ENCODE data around the gene TNFRSF13B. TPM values are rescaled to one million over a fixed set of nuclear protein-coding genes. Genes with fewer than 3 reads are reported as not detected.

TNFRSF13B gene
- total and polyA plus RNA-seq, 10 of the 15 experiments (the other 5 are each of a cell fraction or from before 2014, with no cell fraction given): 15.5 to 231 (median 119) TPM

DNA sequence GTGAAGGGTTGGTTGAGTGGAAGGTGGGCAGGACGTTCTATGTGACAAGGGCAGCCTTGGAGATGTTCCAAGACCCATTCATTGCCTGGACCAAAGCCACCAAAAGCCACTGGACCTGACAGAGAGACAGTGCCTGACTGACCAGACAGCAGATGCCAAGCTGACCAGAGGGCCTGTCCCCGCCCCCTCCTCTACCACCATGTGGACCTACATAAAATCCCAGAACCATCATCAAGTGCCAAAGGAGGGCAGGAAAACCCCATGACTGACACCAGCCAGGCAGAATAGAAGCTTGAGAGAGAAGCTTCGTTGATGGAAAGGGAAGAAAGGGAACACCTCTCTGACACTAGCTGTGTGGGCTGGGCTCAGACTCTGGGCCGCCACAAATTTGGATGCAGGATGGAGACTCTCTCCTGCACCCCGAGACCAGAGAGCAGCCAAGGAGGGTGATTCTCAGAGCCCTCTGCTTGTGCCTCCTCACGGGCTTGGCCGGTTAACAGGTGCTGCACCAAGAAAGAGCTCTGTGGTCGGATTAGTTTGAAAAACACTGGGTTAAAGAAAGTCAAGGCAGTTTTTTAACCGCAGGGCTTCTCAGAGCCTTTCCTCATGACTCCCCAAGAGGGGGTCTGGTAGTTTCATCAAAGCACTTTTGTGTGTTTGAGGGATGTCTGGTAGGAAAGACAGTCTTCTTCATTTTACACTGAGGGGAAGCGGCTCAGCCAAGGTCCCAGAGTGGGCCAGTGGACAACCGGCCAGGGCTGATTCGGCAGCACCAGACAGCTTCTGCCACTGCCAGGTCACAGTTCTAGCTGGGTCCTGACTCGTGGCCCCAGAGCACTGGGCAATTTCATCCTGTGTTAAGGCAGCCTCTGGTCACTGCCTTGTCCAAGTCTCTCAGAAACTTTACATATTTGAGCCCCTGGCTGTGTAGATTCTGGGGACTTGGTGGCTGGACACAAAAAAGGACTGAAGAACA lies 1.7 kb downstream of the TNFRSF13B start (continued):
- TF ChIP-seq, protein P1, sequence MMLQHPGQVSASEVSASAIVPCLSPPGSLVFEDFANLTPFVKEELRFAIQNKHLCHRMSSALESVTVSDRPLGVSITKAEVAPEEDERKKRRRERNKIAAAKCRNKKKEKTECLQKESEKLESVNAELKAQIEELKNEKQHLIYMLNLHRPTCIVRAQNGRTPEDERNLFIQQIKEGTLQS (IDR thresholded peaks at IDR 0.05; ENCODE audit: borderline replicate concordance, extremely low read depth, low read depth, low read length): no peak
- TF ChIP-seq MTA2 (IDR thresholded peaks at IDR 0.05; ENCODE audit: low read depth): no peak; the same call in 1 of the 2 replicates
- TF ChIP-seq, protein P2, sequence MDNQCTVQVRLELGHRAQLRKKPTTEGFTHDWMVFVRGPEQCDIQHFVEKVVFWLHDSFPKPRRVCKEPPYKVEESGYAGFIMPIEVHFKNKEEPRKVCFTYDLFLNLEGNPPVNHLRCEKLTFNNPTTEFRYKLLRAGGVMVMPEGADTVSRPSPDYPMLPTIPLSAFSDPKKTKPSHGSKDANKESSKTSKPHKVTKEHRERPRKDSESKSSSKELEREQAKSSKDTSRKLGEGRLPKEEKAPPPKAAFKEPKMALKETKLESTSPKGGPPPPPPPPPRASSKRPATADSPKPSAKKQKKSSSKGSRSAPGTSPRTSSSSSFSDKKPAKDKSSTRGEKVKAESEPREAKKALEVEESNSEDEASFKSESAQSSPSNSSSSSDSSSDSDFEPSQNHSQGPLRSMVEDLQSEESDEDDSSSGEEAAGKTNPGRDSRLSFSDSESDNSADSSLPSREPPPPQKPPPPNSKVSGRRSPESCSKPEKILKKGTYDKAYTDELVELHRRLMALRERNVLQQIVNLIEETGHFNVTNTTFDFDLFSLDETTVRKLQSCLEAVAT (IDR thresholded peaks at IDR 0.05): peak; percentile 76
- TF ChIP-seq TBL1XR1 (IDR thresholded peaks at IDR 0.05; ENCODE audit: low read depth, low read length): 0 out of 2 replicates have a peak, but pooled peaks have one; percentile 59
- no peak for TF ChIP-seq STAT1 (conservative IDR thresholded peaks at IDR 0.05)
- no peak for TF ChIP-seq EGR1 (IDR thresholded peaks at IDR 0.05; ENCODE audit: borderline replicate concordance in 1 of 2, low read depth in 2 of 2, low read length in 2 of 2)
- TF ChIP-seq EP300 (IDR thresholded peaks at IDR 0.05; ENCODE audit: borderline replicate concordance in 1 of 2, control insufficient read depth in 1 of 2, low read depth in 2 of 2, low read length in 2 of 2): peak; percentile 19 to 65; a peak in 2 of 4 replicates
- TF ChIP-seq CHD2 (IDR thresholded peaks at IDR 0.05; ENCODE audit: borderline replicate concordance, low read depth, low read length): no peak
- no peak for TF ChIP-seq NFYA (IDR thresholded peaks at IDR 0.05; ENCODE audit: borderline replicate concordance, low read depth, low read length)
- peak; percentile 51 to 62; a peak in 2 of 4 replicates for TF ChIP-seq IKZF2 (IDR thresholded peaks at IDR 0.05)
- TF ChIP-seq SIX5 (IDR thresholded peaks at IDR 0.05; ENCODE audit: low read depth, low read length, severe bottlenecking): no peak
- TF ChIP-seq KLF5 (IDR thresholded peaks at IDR 0.05; ENCODE audit: partially characterized antibody): no peak
- TF ChIP-seq, protein P3, sequence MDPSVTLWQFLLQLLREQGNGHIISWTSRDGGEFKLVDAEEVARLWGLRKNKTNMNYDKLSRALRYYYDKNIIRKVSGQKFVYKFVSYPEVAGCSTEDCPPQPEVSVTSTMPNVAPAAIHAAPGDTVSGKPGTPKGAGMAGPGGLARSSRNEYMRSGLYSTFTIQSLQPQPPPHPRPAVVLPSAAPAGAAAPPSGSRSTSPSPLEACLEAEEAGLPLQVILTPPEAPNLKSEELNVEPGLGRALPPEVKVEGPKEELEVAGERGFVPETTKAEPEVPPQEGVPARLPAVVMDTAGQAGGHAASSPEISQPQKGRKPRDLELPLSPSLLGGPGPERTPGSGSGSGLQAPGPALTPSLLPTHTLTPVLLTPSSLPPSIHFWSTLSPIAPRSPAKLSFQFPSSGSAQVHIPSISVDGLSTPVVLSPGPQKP (IDR thresholded peaks at IDR 0.05; ENCODE audit: low read depth, low read length): no peak
- TF ChIP-seq RBBP5 (conservative IDR thresholded peaks at IDR 0.05): no peak
- TF ChIP-seq, protein P4, sequence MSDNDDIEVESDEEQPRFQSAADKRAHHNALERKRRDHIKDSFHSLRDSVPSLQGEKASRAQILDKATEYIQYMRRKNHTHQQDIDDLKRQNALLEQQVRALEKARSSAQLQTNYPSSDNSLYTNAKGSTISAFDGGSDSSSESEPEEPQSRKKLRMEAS (IDR thresholded peaks at IDR 0.05; ENCODE audit: low read depth, low read length): no peak
- no peak for TF ChIP-seq NFYB (IDR thresholded peaks at IDR 0.05; ENCODE audit: insufficient read depth, low read depth, low read length)
- peak; percentile 90 for TF ChIP-seq CBFB (IDR thresholded peaks at IDR 0.05; ENCODE audit: low read depth)
- no peak for TF ChIP-seq NRF1 (conservative IDR thresholded peaks at IDR 0.05; ENCODE audit: low read depth, low read length)
- TF ChIP-seq NR2C2 (IDR thresholded peaks at IDR 0.05; ENCODE audit: borderline replicate concordance, control insufficient read depth, insufficient read length, low read depth): no peak
- TF ChIP-seq RB1 (IDR thresholded peaks at IDR 0.05; ENCODE audit: borderline replicate concordance): no peak
- TF ChIP-seq, protein P5, sequence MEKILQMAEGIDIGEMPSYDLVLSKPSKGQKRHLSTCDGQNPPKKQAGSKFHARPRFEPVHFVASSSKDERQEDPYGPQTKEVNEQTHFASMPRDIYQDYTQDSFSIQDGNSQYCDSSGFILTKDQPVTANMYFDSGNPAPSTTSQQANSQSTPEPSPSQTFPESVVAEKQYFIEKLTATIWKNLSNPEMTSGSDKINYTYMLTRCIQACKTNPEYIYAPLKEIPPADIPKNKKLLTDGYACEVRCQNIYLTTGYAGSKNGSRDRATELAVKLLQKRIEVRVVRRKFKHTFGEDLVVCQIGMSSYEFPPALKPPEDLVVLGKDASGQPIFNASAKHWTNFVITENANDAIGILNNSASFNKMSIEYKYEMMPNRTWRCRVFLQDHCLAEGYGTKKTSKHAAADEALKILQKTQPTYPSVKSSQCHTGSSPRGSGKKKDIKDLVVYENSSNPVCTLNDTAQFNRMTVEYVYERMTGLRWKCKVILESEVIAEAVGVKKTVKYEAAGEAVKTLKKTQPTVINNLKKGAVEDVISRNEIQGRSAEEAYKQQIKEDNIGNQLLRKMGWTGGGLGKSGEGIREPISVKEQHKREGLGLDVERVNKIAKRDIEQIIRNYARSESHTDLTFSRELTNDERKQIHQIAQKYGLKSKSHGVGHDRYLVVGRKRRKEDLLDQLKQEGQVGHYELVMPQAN (conservative IDR thresholded peaks at IDR 0.05): no peak; the same call in 1 of the 2 replicates
- 0 out of 2 replicates have a peak, but pooled peaks have one; percentile 10 for TF ChIP-seq BCL11A (IDR thresholded peaks at IDR 0.05; ENCODE audit: low read depth, low read length)
- no peak for TF ChIP-seq SRF (IDR thresholded peaks at IDR 0.05; ENCODE audit: low read depth in 2 of 2, low read length in 2 of 2)
- TF ChIP-seq PAX5 (IDR thresholded peaks at IDR 0.05; ENCODE audit: borderline replicate concordance, low read depth, low read length): no peak
